ENCODE results near the gene CSF3R. TPM values are rescaled to one million over a fixed set of nuclear protein-coding genes. Genes with fewer than 3 reads are reported as not detected.

CSF3R gene
- total RNA-seq, result 0.97 TPM in 1 of 2 replicates, not detected in the other

DNA sequence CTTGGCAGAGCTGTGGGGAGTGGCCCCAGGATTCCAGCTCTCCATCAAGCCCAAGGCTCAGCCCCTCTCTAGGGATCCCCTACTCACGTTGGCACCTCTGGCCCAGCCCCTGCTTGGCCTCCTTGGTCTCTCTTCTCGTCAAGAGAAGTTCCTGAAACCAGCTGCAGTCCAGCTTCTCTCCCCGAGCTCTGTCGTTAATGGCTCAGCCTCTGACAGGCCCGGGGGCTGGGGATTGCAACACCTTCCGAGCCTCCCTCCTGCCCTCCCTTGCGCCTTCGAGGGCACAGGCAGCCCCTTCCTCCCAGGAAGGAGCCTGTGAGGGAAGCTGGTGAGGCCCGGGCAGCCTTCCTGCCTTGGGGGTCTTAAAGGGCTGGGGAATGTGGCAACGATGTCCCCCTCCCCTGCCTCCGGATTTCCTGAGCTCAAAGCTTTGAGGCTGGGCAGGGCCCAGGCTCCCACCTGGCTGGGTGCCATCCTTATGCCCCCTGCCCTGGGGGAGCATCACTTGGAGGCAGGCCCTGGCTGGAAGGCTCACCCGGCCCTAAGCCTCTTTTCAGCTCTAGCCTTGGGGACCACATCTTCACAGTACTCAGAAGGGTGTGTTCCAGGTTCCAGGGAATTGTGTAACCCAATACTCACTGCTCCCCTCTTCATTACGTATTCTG lies at the start of gene CSF3R:
CSF3R (minus strand) TSS at position 190 of the 665 bp plus-strand sequence. CDS start 3,417 bp downstream, outside the sequence.

DNA sequence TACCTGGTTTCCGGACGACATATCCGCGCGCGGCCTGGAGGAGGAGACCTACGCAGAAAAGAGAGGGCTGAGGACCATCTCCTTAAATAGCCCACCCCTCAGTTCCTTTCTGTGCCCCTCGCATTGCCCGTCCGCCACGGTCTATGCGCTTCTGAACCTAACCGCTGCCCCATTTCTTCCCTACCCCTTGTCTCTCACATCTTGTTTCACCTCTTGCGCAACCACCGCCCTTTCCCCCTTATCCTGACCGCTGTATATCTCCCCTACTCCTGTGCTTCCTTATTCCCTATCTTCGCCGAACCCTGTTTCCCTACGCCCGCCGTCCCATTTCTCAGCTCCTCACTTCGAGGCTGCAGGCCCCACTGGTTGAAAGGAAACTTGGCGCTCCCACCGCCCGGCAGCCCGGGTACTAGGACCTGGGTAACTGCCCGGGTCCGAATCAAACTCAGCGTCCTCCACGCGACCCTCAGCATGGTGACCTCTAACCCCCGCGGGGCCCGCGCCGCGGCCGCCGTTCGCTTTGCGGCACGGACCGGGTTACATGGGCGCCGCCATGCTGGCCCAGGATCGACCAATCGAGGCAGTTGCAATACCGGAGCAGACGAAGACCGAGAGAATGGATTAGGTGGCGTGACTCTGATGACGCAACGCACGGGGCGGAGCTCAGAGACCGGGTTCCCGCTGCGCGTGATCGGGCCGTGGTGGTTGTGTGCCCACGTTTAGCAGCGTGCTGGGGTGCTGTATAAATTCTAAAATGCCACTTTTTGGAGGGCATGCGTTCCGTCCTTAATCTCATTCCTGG lies 18.7 kb downstream of the CSF3R start, which contains the start of gene MRPS15:
MRPS15 (minus strand) TSS at position 582 of the 802 bp plus-strand sequence; CDS start at position 473, 109 bp downstream.

DNA sequence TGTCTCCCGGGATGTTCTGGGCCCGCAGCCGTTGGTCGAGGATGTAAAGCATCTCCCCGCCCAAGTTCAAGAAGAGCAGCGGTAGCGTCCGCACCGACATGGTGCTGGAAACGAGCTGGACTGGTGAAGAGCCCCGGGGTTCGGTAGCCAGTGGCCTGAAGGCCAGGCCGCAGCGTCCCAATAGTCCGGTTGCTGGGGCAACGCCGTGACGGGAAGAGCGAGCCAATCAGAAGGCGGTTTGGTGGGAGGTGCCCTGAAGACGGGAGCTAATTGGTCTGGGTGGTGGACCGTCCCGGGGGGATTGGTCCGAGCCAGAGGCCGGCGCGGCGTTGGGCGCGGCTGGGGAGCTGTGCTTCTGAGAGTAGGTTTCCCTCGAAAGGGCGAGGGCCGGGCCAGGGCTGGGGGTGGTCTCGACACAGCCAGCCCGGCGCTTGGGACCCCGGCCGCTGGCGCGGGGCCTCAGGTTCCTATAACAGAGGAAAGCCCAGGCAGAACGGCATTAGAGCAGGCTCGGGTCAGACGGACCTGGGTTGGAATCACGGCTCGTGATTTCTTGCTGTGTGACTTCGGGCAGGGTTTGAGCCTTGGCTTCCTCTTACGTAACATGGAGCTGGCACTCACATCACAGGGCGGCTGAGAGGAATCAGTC lies 32.3 kb downstream of the CSF3R start, which contains the start of gene OSCP1:
OSCP1 (minus strand) TSS at position 182 of the 649 bp plus-strand sequence; CDS start at position 100, 82 bp downstream.

Small RNAs within 50 kb of the gene (small RNA-seq; reads per million reads assigned to genes)
- 7.3 reads per million, percentile 86 among the genes with 10 or more reads in this experiment for gene SNORA63C

Other genes starting within 250 kb of the CSF3R start
- gene SH3D21, start 176.5 kb downstream of the CSF3R start, total RNA-seq, result 5.7 and 7.2 TPM in 2 replicates
- 189 and 272 TPM in 2 replicates for gene EVA1B, start 159.3 kb downstream of the CSF3R start, total RNA-seq
- 20.4 and 22.9 TPM in 2 replicates for gene STK40, start 97.0 kb downstream of the CSF3R start, total RNA-seq
- gene LSM10, start 85.0 kb downstream of the CSF3R start, total RNA-seq, result 8.8 and 9.0 TPM in 2 replicates
- gene OSCP1, start 32.5 kb downstream of the CSF3R start, total RNA-seq, result 10.3 and 10.5 TPM in 2 replicates
- 44.2 and 47.9 TPM in 2 replicates for gene MRPS15, start 18.5 kb downstream of the CSF3R start, total RNA-seq

Measured in hair follicle dermal papilla cell (primary cell).